ENCODE measurements around the gene CRABP1.

DNA sequence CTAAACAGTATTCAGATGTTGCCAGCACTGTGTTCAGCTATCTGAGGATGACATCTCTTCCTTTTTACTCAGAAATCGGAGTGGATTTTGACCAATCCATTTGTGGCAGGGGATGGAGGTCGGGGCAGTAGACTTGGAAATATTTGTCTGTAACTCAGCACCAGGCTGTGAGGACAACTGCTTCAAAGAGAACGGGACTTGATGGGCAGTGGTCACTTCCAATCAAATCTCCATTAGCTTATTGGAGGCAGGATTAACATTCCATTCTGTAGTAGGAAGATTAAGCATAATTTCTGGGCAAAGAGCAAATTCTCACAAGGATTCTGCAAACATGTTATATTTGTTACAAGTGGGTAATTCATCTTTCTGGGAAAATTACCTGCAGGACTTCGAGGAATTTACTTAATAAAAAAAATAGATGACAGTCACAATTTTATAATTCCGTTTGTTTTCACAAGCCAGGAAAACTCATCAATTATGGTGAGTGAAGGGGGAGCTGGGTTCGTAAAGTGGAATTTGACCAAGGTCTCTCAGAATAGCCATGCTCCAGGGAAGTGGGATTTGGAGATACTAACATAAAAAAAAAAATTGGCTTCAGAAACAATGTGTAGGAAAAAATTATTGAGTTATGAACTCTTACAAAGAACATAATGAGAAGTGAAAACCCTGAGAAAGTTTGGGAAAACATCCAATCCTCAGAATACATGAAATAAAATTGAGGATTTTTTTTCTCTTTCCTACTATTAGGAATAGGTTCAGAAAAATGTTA lies 18.1 kb downstream of the CRABP1 start:
- TF ChIP-seq CTCF (IDR thresholded peaks at IDR 0.05) (no peak), POLR2A (IDR thresholded peaks at IDR 0.05) (no peak)

Measured in thyroid gland (tissue), 4 donors.